GM15510 (cell line): Measurements from ENCODE around the gene RXRA.
A peak's percentile ranks its signal among the peaks of the same experiment; 100 is the strongest.

Experiments
- POLR2A ChIP-seq: IDR thresholded peaks from 3 replicates; pipeline ENCODE4 v1.6.1; 2011; ENCODE audit warnings: borderline replicate concordance; ENCODE audit not compliant: insufficient read length; ENCODE audit errors: extremely low read depth

Gene RXRA

DNA sequence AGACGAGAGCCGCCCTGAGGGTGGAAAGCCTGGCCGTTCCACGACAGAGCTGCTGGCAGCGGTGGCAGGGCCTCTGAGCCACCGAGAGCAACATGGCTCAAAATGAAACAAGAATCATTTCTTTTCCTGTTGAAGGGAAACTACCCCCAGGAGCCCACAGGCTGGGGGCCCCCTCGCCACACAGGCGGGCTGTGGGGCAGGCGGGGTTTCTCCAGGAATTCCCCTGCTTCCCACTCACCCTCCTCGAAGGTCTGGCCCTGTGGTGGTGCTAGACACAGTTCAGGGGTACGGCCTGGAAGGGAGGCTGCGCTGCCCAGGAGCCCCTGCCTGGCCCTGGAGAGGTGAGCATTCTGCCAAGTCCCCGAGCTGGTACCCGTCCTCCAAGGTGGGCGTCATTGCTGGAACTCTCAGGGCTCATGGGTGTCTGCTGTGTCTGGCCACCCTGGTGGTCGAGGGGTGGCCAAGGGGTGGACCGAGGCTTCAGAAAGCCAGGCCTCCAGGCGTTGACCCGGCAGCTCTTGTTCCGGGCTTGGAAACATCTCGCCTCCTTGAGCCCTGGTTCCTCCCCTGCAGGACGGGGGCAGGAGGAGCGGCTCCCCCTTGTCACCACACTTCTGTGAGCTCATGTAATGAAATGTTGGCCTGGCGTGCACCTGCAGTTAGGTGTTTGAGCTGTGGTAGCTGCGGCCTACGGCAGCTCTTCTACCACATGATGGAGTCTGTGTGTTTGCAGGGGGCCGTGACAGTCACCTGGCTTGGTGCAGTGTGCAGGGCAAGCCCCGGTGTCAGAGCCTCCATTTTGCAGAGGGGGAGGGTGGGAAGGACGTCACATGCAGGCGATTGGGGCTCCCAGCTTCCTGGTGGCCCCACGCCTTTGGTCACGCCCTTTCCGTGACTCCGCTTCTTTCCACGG is 65.3 kb downstream of the RXRA start:
- TF ChIP-seq POLR2A, result peak; percentile 56

DNA sequence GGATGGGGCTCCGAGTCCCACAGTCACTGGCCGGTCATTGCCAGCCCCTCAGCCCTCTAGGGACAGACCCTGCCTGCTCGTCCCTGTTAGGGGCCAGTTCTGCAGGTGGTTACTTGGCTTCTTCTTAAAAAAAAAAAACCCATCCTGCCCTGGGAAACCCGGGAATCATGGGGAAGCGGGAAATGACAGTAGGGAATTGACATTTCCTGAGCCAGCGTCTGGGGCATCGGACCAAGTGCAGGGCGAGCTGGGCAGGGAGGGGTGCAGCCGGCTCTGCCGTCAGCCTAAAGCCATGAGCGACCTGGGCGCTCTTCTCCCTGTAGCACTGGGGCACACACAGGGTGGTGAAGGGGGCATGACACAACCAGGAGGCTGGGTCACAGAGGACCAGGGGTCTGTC is 66.6 kb downstream of the RXRA start:
- TF ChIP-seq POLR2A, result peak; percentile 14

DNA sequence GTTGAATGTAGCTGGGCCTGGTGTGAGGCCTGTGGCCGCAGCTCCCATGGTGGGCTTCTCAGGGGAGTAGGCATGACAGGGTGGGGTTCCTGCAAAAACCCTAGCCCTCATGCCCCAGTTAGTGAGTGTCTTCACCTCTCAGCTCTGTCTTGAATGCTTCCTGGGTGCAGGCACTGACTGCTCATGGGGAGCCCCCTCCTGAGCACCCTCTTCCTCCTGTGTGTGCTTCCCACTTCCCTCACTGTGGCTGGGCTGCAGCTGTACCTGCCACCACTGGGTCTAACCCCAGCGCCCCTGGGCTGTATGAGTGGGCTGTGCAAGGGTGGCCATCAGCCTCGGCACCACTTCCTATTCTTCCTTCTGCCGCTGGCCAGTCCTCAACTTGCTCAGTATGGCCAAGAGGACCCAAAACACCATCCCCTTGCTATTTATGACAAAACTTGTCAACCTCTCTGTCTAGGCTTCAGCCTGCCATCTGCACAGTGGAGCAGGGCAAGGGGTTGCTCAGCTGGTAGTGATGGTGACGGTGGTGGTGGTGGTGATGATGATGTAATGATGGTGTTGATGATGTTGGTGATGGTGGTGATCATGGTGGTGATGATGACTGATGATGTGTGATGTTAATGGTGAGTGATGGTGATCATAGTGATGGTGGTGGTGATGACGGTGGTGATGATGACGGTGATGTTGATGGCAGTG is 67.5 kb downstream of the RXRA start:
- no peak for TF ChIP-seq POLR2A

DNA sequence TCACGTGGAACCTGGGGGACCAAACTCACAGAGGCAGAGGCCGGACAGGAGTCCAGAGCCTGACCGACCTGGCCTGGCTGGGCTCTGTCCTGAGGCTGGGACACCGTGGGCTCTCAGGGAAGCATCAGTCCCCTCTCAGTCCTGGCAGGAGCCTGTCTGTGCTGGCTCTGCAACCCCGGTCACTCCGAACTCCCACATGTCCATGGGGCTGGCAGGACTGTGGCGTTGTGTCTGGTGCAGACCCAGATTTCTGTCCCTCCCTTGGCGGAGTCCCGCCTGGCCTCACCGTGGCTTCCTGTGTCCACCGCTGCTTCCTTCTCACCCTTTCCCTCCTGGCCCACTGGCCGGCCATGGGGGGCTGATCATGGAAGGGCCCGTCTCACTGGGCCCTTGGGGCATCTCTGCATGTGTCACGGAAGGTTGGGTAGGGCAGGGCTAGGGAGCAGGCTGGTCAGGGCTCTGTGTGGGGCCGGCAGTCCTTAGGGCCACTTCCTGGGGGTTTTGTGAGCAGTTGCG is 68.8 kb downstream of the RXRA start:
- TF ChIP-seq POLR2A, result no peak

DNA sequence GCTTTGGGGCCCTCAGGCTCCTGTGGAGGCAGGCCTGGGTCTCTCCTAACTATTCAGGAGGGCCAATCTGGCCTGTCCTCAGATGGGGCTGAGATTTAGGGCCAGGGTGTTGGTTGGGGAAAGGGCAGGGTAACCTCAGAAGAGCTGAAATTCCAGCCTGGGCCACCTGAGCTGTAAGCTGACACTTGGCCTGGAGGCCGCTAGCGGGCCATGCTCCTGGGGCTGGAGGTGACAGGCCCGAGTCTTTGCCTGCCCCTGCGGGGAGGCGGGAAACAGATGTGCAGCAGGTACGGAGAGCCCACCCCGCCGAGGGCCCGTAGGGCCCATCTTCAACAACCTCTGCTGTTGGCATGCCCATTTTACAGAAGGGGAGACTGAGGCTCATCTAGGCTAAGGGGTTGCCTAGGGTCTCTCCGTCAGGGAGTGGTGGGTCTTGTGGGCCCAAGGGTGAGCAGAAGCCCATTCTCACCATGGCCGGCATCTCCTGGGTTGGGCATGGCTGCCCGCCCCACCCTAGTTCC is 69.5 kb downstream of the RXRA start:
- TF ChIP-seq POLR2A, result no peak

DNA sequence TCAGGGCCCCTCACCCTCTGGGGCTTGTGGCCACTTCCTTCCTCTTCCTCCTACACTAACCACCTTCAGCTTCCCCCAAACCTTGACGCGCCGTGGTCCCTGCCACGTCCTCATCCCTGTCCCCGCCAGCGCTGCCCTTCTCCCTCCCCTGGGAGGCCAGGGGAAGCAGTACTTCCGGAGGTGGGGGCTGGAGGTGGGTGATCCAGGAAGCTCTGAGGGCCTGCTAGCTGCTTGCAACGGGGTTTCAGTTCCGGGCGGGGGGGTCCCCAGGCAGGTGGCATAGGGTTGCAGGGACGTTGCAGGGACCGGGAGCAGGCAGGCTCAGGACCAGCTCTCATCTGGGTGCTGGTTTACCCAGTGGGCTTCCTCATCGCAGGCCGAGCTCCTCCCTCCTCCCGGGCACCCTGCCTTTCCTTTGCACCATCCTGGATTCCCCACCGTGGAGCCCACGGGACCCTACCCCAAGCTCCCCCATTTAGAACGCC is 70.0 kb downstream of the RXRA start:
- TF ChIP-seq POLR2A, result peak; percentile 44

DNA sequence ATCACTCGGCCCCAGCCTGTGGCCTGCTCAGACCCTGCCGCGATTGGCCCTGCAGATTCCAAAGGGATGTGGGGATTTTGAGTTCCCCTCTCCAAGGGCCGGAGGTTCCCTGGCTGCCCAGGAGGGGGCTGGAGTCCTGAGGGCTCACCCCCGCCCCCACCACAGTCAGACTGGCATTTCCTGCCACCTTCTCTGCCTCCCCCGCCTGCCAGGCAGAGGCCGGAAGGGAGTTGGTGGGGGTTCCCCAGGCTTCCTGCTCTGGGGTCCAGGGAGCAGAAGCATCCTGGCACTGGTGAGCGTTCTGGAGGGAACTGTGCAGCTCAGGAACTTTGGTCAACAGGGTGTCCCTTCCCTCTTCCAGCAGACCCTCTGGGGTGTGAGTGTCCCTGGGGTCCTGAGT is 70.6 kb downstream of the RXRA start:
- no peak for TF ChIP-seq POLR2A

DNA sequence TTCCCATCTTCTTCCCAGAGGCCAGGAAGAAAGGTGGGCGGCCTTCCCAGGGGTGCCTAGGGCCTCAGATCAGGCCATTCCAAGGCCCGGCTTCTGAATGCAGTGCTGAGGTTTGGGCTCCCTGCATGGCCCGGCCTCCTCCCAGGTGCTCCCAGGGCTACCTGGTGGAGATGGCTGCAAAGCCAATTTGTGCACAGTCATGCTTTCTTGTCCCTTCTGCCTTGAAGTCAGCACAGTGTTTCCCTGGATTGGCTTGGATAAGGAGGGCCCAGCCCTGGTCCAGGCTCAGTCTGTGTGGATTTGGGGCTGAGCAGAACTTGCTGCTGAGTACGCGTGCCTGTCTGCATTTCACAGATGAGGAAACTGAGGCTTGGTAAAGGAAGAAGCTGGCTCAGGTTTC is 72.5 kb downstream of the RXRA start:
- TF ChIP-seq POLR2A, result no peak

DNA sequence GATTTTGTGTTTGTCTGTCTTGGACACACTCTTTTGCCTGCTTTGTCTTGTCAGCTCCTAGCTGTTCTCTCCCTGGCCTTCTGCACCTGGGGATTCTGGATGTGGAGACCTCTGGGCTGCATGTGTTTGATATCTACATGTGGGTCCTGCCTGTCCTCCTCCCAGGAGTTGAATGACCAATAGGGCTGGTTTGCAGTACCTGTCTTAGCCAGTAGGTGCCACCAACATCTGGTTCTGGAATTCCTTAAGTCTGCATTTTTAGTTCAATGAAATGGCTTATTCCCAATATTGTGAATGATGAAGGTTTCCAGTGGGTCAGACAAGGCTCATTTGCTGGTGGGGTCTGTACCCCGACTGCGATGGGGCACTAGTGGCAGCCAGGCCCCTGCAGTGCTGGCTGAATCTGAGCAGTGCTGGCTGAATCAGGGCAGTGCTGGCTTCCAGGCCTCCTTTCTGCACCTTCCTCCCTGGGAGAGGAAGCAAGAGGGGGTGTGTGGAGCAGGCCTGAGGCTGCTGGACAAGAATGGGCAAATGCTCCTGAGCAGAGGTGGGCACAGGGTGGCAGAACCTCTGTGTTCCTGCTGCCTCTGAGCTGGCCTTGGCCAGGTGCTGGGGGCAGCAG is 73.3 kb downstream of the RXRA start:
- TF ChIP-seq POLR2A, result no peak

DNA sequence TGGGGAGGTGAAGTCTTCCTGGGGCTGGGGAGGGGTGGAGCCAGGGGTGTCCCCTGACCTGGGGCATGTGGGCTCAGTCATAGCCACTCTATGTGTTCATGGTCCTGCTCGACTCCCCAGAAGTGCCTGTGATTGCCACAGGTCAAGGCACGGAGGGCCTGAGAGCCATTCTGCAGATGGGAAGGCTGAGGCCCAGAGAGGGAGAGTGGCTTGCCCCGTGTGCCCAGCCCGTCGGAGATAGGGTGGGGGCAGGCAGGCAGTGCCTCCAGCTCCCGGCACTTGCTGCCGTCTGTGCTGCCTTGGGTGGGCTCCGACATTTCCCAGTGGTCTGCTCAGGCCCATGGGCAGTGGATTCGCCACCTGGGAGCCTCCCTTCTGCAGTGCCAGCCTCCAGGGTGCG is 74.0 kb downstream of the RXRA start:
- TF ChIP-seq POLR2A, result no peak

DNA sequence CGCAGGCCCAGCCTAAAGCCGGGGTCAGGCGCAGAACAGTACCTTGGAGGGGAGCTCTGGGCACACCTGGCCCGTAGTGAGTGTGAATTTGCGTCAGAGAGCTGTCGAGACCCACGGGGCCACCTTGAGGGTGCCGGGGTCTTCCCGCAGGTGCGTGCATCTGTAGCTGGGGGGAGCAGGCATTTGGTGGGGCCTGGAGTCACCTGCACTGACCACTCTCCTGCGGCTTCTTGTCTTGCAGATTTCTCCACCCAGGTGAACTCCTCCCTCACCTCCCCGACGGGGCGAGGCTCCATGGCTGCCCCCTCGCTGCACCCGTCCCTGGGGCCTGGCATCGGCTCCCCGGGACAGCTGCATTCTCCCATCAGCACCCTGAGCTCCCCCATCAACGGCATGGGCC is 75.1 kb downstream of the RXRA start:
- no peak for TF ChIP-seq POLR2A

DNA sequence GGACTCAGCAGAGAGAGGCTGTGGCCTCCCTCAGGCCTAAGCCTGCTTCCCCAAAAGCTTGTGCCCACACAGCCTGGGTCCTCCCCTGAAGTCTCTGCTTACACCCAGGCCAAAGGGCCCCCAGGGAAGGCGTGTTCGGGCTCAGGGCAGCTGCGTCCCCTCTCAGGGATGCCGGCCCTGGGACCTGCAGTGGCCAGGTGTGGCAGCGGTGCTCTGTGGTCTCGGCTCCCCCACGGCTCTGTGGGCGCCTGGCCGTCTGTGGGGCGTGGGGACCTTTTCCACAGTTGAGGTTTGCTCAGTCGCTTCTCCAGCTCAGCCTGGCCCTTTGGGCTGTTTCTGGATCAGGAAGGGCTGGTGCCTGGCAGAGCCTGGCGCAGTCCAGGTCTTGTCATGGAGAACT is 75.9 kb downstream of the RXRA start:
- no peak for TF ChIP-seq POLR2A

DNA sequence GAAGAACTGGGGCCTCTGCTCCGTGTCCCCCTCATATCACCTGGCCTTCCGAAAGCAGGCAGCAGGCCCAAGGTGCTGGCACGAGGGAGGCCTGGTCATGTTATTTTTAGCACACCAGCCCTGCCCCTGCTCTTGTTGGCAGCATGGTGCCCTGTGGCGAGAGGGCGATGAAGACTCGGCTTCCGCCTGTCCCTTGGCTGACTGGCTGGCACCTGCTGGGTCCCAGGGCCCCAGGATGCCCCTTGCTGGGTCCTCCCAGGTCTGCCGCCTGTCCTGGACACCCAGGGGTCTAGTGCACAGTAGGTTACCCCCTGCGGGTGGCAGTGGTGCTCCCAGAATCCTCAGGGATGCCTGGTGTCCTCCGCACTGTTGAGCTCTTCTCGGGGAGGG is 77.0 kb downstream of the RXRA start:
- no peak for TF ChIP-seq POLR2A

DNA sequence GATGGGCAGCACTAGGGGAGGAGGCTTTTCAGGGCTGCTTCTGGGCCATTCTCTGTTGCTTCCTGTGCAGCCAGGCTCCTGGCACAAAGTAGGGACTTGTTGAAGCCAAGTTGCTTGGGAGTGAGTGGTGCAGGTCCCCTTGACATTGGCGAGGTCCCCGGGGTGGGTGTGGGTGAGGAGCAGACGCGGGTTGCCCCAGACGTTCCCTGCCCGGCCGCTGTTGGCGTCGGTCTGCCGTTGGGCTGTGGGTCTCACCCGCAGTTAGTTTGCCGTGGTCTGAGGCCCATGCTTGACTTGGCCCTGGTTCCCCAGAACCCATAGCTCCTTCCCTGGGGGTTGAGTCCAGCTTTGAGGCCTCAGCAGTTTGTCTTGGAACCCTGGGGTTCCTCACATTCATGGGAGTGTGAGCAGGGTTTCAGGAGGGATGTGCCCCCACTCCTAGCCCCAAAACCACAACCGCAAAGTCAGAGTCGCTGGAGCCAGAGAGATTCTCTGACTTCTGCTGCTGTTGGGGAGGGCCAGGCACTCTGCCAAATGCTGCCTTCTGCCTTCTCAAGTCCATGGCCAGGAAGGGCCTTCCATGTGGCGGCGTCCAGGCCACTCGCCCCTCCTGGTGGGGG is 77.5 kb downstream of the RXRA start:
- no peak for TF ChIP-seq POLR2A
